Fibroblast of peridontal ligament (primary cell): Measurements from ENCODE around the gene IL1RAPL1.

Experiments used
- DNase-seq: peaks from one replicate; pipeline ENCODE4 v3.0.0-alpha.2; 2010; ENCODE audit errors: extremely low read depth

IL1RAPL1 gene

DNA sequence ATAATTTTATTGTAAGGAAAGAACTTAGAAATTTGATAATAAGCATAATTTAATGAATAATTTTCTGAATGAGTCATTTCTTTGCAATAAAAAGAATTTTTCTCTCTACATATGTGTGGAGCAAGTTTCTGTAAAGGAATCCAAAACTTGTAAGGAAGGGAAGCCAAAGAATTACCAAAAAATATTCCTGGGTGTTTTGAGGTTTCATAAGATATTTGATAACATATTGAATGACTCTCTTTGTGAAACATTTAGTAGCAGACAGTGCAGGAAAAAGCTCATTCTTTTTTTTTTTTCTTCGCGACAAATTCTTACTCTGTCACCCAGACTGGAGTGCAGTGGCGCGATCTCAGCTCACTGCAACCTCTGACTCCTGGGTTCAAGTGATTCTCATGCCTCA lies 1159.1 kb downstream of the IL1RAPL1 start:
- DNase-seq, result peak; percentile 61

DNA sequence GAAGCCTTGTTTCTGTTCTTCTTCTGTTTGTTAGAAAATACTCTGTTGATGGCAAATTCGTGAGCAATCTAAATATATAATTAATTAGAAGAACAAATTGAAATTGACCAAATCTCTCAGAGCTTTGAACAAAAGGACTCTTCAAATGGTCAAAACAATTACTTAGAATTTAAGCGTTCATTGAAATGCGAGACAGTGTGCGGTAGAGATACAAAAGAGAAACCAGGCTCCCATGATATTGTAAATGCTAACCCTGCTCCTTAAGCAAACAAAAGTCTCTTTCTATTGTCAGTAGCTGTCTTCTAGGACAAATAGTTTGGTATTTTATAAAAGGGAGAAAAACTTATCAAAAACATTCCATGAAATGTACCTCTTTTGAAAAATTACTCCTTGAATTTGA lies 1174.8 kb downstream of the IL1RAPL1 start:
- no peak for DNase-seq

DNA sequence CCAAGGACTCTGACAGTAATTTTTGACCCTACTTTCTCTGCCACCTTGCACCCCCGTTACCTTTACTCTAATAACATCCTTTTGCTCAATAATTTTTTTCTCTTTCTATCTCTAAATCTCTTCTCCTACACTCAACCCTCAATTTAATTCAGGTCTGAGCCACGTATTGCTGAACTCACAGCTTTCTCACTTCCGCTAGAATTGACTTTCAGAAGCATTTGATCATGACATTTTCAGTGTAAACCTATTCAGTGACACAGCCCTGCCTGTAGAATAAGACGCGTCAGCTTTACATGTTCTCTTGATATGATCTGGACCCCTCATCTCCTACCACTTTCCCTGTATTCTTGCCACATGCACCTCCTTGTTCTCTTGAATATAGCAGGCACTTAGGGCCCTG lies 1188.6 kb downstream of the IL1RAPL1 start:
- DNase-seq, result no peak

DNA sequence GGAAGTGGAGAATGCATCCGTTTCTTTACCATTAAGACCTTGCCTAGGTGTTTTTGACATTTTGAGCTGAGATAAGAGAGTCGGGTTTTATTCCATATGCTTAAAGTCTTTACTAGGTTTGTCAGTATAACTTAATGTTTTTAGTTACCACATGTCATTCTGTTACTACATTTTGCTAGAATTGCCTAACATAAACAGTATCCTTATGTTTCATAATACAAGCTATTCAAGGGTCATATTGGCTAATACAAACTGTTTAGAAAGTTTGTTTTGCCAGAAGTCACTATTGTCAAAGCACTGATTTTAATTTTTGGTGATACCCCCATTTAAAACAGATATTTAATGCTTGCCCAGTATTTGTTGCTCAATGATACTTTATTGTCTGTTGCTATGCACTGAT lies 1200.4 kb downstream of the IL1RAPL1 start:
- peak; percentile 9 for DNase-seq

DNA sequence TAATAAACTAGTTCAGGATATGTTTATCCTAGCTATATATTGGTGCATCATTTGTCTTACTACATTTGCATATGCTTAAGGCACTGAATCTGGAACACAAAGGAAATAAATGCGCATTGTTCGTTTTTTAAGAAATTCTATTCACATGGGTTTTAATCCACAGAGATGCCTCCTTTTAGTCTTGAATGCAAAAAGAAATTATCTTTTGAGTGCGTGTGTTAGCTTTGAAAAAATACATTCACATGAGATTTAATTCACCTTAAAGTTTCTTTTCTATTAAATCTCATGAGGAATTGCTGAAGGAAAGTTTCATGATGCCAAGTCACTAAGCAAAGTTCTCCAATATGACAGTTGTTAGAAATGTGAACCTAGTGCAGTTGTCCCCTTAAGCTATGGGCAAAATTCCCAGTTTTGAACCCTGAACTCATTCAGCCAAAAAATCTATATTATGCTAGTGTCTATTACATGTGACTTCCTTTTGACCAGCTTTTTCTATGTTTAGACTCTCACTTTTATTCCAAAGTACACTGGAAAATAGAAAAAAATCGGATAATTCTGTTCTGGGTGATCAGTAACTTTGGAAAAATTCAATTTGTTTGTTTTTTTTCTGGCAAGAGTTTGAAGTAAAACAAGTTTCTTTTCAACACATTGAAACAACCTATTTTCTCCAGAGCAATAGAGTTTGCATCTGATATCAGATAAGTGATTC lies 1201.9 kb downstream of the IL1RAPL1 start:
- DNase-seq, result no peak

DNA sequence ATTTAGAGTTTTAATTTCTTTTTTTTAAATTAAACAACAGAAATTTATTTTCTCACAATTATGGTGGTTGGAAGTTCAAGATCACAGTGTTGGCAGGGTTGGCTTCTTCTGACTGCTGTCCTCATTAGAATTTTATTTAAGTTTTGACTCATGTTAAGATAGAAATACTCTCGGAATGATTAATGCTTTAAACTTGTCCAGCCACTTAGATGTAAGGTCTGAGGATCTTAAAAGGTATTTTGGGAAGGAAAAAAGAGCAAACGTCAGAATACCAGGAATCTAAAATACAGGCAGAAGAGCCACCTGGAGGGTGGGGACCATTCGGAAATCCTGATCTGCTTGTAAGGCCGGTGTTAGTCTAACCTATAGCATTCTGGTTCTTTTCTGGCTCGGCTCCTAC lies 1205.1 kb downstream of the IL1RAPL1 start:
- no peak for DNase-seq

DNA sequence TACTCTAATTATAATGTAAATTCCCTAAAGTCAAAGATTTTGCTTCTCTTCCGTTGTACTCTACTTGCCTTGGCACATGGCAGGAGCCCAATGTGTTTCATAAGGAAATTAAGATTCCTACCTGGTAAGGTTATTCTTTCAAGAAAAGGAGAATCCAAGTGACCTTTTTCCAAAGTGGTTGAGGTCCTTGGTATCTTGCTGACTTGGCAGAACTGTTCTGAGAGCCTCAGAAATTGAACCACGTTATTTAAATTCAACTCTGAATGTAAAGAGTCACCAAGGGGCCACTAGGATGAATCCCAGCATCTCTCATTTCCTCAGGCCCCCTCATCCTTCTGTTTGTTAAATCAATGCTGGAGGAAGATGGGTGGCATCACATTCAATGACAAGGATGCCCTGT lies 1209.9 kb downstream of the IL1RAPL1 start:
- DNase-seq, result no peak

DNA sequence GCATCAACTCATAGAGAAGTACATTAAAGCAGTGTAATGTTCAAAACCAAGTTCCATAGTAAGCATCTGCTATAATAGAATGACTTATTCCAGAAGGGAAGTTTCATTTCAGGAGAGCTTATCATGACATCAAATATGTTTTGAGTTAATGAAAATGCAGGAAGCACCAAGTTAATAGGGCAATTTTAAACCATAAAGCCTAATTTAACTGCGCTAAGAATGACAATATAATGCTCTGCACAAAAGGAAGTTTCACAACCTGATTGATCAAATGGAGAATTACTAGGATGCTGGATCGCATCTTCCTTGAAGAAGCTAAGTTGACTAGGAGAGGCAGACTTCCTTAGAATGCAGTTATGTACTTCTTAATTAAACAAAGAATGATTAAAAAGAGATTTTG lies 1211.2 kb downstream of the IL1RAPL1 start:
- DNase-seq, result no peak

DNA sequence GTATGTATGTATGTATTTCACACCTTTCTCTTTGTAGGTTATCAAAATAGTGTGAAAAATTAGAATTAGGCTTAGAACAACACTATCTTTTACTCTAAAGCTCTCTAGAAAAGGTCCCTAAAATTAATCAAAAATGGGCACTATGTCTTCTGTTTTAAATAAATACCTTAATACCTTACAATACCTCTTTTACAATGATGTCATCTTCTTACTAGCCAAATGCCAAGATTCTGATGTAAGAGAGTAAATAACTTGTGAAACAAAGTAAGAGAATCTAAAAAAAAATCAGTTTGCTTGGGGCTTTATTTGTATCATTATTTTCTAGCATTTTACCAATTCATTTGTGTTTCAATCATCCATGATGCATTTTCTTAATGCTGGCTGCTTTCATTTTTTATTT lies 1225.9 kb downstream of the IL1RAPL1 start:
- DNase-seq, result no peak

DNA sequence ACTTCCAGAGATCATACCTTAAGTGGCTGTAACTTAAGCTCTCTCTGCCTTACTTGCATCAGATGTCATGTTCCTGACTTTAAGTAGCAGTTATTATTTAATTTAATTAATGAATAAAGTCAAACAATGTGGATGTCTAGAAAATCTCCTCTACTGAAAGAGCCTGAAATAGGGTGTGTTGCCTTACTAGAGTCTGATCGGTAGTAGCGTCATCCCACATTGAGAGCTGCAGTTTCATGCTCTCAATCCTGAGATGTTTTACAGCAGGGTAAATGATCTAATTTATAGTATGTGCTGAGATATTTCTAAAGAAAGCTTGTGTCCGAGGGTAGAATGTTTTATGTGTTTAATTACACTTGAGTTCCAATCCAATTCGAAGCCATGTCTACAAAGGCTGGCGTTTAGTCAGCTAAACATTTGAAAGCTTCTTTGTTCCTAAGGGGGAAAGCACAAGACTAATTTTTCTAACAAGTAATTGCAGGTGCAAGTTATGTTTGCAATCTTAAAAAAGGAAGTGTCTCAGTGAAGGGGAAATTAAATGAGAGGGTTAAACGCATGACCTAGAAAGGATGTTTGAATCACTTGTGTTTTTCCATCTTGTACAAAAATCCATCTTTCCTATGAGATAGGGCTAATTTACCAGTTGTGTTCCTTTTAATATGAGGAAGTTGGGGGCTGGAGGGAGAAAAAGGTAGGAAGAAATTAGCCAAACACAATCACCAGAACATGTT lies 1237.1 kb downstream of the IL1RAPL1 start:
- DNase-seq, result no peak

DNA sequence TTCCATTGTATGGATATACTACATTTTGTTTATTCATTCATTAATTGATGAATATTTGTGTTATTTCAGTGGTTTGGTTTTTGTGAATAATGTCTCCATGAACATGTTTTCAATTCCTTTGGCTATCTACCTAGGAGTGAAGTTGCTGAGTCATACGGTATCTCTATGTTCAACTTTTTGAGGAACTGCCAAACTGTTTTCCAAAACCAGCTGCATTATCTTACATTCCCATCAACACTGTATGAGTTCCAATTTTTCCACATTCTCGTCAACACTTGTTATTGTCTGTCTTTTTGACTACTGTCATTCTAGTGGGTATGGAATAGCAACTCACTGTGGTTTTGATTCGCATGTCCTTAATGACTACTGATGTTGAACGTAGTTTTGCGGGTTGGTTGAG lies 1239.5 kb downstream of the IL1RAPL1 start:
- no peak for DNase-seq

DNA sequence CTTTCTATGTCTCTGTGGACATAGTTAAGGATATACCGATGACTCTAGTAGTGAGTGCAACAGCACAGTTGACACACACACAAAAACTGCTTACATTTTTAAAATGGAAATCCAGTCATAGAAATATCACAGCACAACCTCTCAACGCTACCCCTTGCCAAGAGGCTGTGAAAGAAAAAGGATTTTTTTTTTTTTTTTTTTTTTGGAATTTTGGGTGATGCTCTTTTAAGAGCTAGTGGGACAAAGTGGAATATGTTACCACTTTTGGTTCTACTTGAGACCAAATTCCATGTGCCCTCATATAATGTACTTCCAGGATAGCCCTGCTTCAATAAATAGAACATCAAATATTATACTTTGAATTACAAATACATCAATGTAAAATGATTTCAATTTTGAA lies 1247.1 kb downstream of the IL1RAPL1 start:
- DNase-seq, result no peak

DNA sequence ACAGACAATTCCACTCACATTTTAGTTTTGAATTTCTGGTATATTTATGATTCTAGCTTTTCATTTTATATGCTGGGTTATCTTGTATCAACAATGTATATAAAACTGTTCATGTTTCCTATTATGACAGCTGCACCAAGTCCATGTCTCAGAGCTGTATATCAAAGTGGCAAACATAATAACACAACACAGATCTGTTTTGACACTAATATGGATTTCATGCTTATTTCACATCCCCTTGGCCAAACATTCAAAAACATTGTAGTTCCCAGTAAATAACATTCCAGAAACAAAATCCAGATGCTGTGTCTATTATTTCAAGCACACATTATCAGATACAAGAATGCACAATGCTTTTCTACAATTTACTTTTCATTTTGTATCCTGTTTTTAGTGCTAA lies 1247.5 kb downstream of the IL1RAPL1 start:
- DNase-seq, result no peak

DNA sequence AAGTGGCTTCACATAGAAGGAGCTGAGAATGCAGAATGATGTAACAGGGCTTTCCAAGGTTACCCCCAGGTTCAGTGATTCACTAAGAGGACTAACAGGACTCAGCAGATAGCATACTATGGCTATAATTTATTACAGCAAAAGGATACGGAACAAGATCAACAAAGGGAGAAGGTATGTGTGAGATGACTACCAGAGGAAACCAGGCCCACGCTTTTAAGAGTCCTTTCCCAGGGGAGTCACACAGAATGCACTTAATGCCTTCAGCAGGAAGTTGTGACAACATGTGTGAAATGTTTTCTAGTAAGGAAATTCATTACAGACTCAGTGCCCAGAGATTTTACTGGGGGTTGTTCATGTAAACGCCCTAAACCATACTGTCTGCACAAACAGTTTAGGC lies 1254.5 kb downstream of the IL1RAPL1 start:
- no peak for DNase-seq

DNA sequence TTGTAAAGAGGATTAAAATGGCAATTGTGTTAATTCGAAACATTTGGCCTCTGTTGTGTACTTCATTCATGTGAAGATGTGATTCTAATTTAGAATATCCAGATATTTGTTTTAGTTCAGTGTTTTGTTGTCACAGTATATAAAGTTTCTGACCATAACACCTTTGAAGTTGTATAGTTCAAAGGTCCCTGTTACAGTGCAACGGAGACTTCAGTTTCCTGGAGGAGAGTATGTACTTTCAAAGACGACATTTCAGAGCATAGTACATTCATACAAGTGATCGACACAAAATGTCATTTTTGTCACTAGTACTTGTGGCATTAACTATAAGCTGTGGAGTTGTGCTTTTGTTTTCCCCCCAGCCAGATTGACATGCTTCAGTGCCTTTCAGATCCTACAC lies 1255.3 kb downstream of the IL1RAPL1 start:
- DNase-seq, result no peak

DNA sequence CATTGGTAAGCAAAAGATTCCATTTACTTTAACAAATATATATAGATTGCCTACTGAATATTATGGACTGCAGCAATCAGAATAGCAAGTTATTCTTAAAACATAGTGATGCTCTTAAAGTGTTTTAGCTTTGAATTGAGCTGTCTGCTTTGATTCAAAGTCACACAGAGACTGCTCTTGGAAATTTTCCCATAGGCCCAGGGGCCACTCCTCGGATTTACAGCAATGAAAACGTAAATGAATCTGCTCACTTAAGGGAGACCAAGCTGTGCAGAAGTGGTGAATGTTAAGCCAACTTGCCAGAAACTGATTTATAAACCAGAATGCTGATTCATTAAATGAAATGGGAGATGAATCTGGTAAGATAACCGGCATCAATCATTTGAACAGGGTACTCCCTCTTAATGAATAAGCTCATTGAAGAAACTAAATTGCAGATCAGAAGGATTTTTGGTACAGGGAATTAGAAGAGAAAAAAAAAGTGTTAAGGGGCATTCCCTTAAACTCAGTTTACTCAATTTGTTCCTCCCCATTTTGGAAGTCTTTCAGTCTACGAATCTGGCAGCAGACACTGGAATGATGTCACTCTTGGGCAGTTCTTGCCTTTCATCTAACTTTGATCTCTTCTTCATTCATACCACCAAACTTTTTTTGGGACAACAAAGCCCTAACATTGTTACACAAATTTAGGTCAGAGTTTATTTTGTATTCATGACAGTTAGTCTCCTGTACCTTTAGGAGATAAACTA lies 1264.8 kb downstream of the IL1RAPL1 start:
- DNase-seq, result no peak

DNA sequence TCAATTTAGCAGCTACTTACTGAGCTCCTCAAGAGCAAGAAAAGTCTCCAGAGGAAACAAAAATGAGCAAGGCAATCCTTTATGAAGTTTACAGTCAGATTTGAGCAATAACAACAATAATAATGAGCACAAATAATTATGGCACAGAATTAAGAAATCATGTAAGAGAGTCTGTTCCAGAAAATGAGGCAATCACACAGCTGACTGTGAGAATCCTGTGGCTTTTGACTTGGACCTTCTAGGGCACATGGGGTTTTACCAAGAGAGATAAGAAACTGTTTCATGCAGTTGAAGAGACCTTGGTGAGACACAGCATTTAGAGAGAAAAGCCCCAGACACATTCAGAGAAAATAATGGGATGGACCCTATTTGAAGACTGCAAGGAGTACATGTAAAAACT lies 1265.5 kb downstream of the IL1RAPL1 start:
- DNase-seq, result peak; percentile 7

DNA sequence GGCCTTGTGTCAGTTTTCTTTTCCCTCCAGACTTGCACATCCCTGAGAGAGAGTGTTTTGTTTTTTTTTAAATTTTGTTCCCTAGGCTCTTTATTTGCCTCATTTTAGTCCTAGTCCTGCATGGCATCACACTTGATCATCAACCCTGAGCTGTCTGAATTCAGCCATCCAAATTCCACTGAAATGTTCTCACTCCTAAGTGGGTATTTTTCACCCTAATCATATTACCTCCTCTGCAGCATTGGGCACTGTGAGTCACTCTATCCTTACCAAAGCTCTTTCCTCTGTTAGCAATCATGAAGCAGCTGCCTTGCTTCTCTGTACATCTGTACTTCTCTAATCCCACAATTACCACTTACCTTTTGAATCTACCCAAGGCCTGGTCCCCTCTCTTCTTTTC lies 1271.5 kb downstream of the IL1RAPL1 start:
- DNase-seq, result peak; percentile 69

DNA sequence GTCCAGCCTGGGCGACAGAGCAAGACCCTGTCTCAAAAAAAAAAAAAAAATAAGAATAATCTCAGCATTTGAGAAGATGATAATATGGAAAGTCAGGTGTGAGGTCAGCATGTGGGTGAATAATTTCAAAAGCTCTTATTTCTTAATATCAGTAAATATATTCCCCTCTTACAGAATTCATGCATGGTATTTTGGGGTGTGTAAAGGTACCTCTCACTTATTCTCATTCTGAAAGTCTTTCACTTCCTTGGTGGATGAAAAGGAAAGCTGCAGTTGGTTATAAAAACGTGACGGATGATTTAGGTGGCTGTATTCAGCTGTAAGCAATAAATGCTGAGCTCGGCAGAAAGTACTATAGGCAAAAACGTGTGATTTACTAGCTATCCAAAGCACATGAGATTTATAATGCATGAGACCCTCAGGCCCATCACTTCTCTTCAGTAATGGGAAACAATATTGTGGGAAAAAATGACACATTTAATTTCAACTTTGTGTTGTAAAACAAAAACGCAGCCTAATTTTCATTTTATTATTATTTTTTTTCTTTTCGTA lies 1275.0 kb downstream of the IL1RAPL1 start:
- no peak for DNase-seq

DNA sequence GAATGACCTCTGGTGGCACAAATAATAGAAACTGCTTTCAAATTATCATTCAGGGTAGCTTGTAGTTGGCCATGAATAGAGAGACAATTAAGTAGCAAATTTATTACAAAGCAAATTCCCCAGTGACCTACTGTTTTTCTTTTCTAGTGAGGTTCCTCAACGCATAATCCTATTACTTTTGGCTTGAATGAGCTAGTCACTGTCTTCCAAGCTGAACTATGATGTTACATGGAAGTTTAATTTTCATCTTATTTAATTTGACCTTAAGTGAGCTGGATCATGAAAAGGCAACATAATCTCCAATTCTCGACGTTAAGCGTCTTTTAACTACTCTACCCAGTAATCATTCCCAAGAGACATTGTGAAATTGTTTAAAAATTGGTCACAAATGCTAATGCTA lies 1280.7 kb downstream of the IL1RAPL1 start:
- DNase-seq, result no peak

DNA sequence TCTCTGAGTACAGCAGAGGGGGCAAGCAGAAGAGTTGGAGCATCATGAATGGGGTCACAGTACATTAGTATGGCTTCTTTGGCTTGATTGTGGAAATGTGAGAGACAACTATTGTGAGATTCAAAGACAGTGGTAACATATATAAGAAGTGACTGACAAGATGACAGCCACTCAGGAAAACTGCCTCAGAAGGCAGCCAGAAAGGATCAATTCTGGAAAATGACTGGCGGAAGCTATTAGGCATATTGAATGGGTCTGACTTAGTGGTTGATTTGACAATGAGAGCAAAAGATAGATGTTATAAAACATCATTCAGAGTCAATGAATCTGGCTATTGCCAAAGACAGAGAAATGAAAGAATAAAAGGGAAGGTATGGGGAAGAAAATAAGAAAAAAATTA lies 1282.6 kb downstream of the IL1RAPL1 start:
- no peak for DNase-seq

DNA sequence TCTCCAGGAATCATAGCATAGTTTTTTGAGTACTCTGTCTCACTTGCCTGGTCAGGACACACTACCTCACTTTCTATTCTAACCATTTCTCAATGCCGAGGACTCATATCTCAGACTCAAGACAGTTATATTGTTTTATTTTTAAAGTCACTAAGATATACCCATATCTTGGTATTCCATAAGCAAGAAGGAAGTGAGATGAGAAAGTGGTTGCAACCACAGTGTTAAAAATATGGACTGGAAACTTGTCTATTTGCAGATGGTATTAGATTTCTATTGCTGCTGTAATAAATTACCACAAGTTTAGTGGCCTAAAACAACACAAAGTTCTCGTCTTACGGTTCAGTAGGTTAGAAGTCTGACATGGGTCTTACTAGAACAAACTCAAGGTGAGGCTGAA lies 1283.4 kb downstream of the IL1RAPL1 start:
- DNase-seq, result no peak

DNA sequence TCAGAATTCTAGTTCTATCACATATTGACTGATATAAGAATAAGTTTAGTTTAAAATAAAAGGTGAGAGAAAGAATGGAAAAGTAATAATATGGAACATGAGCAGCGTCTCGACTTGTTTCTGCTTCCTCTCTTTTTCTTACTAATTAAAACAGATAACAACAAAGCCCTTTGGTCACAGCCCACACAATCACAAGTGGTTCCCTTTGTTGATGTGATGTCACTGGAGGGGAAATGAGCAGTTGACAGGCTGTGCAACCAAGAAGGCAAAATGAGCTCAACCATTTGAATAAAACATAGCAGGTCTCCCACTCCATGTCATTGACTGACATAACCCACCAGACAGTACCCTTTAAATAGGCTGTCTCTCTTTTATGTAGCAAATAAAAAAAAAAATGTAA lies 1285.6 kb downstream of the IL1RAPL1 start:
- DNase-seq, result no peak
